Astrocyte (in vitro differentiated cells and primary cell): ENCODE data around the gene SNX6. TPM values are rescaled to one million over a fixed set of nuclear protein-coding genes. Genes with fewer than 3 reads are reported as not detected.

Source experiments
- DNase-seq: peaks from one replicate; pipeline ENCODE4 v3.0.0-alpha.2; 2010; ENCODE audit warnings: low read depth
- FAIRE-seq: peaks from 2 replicates; lab custom pipeline; 2011; peaks lifted over from hg19 to GRCh38; lab: Jason Lieb, UNC
- H2AFZ ChIP-seq: 2 replicates; pipeline ENCODE4 v1.6.0; 2012; ENCODE audit warnings: low read depth, low read length, inconsistent platforms
- H3K27ac ChIP-seq: 2 replicates; pipeline ENCODE4 v1.5.1; 2011; ENCODE audit warnings: low read depth, low read length, inconsistent platforms
- H3K27me3 ChIP-seq: 2 replicates; pipeline ENCODE4 v1.6.0; 2011; ENCODE audit warnings: low read length, inconsistent platforms; ENCODE audit not compliant: insufficient read depth
- H3K36me3 ChIP-seq: 2 replicates; pipeline ENCODE4 v1.5.1; 2011; ENCODE audit warnings: low read length, inconsistent platforms; ENCODE audit not compliant: insufficient read depth
- H3K4me1 ChIP-seq: 2 replicates; pipeline ENCODE4 v1.5.1; 2011; ENCODE audit warnings: low read length, inconsistent platforms; ENCODE audit not compliant: insufficient read depth
- H3K4me2 ChIP-seq: 2 replicates; pipeline ENCODE4 v1.6.0; 2012; ENCODE audit warnings: low read length, inconsistent platforms
- H3K4me3 ChIP-seq: 2 replicates; pipeline ENCODE4 v1.5.1; 2011; ENCODE audit warnings: low read depth, mild to moderate bottlenecking, low read length, inconsistent platforms; ENCODE audit not compliant: insufficient read depth
- H3K79me2 ChIP-seq: 2 replicates; pipeline ENCODE4 v1.6.0; 2012; ENCODE audit warnings: mild to moderate bottlenecking, low read length, inconsistent platforms; ENCODE audit not compliant: insufficient read depth
- H3K9ac ChIP-seq: 2 replicates; pipeline ENCODE4 v1.6.0; 2012; ENCODE audit warnings: mild to moderate bottlenecking, low read length, inconsistent platforms
- H3K9me3 ChIP-seq: 2 replicates; pipeline ENCODE4 v1.5.1; 2012; ENCODE audit warnings: low read depth, mild to moderate bottlenecking, low read length, inconsistent platforms; ENCODE audit not compliant: insufficient read depth
- H4K20me1 ChIP-seq: 2 replicates; pipeline ENCODE4 v1.6.0; 2012; ENCODE audit warnings: low read length, inconsistent platforms; ENCODE audit not compliant: insufficient read depth
- H3K27ac Mint-ChIP-seq: one replicate; pipeline ENCODE4 v1.8.0; 2021; ENCODE audit warnings: mild to moderate bottlenecking, mixed read lengths; ENCODE audit not compliant: unreplicated experiment
- H3K27me3 Mint-ChIP-seq: one replicate; pipeline ENCODE4 v1.8.0; 2021; ENCODE audit warnings: low read depth, mixed read lengths; ENCODE audit not compliant: unreplicated experiment
- H3K36me3 Mint-ChIP-seq: one replicate; pipeline ENCODE4 v1.8.0; 2021; ENCODE audit warnings: low read depth, mixed read lengths; ENCODE audit not compliant: unreplicated experiment
- H3K4me1 Mint-ChIP-seq: one replicate; pipeline ENCODE4 v1.8.0; 2021; ENCODE audit warnings: low read depth, mixed read lengths; ENCODE audit not compliant: unreplicated experiment
- H3K4me3 Mint-ChIP-seq: one replicate; pipeline ENCODE4 v1.8.0; 2021; ENCODE audit warnings: mild to moderate bottlenecking, moderate library complexity, mixed read lengths; ENCODE audit not compliant: unreplicated experiment
- H3K9me3 Mint-ChIP-seq: one replicate; pipeline ENCODE4 v1.8.0; 2021; ENCODE audit warnings: mild to moderate bottlenecking, mixed read lengths; ENCODE audit not compliant: unreplicated experiment
- EZH2 ChIP-seq: IDR thresholded peaks from 2 replicates; pipeline ENCODE4 v1.6.1; 2012; ENCODE audit warnings: mild to moderate bottlenecking, low read length, inconsistent platforms; ENCODE audit not compliant: insufficient read depth
- total RNA-seq: library from RNA; stranded (reverse); gene quantifications from 2 replicates; pipeline ENCODE4 v1.2.1, GENCODE V29; 2021
- TF ChIP-seq, protein P1 (sequence below): IDR thresholded peaks from 2 replicates; pipeline ENCODE4 v1.5.1; 2011; ENCODE audit warnings: low read depth, mild to moderate bottlenecking, inconsistent platforms, low read length, moderate library complexity; ENCODE audit not compliant: insufficient read depth

Gene SNX6
- total RNA-seq, 1 donor from 2014 or later: 111 TPM

DNA sequence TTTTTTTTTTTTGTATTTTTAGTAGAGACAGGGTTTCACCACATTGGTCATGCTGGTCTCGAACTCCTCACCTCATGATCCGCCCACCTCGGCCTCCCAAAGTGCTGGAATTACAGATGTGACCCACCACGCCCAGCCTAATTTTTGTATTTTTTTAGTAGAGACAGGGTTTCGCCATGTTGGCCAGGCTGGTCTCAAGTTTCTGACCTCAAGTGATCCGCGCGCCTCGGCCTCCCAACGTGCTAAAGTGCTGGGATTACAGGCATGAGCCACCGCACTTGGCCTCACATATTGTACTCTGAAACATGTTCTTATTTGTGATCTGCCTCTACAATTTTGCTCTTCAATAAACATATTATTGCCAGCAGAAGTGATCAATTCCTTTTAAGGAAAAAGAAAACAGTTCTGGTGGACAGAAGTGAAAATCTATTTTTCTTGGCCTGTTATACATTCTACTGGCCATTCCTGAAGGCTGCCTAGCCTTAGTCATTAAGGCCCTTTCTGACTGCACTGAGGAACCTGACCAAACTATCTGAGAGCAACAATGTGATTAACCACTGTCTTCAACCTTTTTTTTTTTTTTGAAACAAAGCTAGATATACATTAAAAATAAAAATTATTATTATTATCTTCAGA is 36.1 kb downstream of the SNX6 start:
- H3K4me2 ChIP-seq: peak overlapping the region; percentile 26
- Mint-ChIP-seq H3K4me1 (peaks cover 2% of the 10 kb centered on the region), H3K36me3 (peaks cover 32% of the 10 kb centered on the region), H3K27ac (no peak overlapping the region), H3K27me3 (no peaks in the 10 kb centered on the region), H3K9me3 (no peaks in the 10 kb centered on the region), H3K4me3 (no peak overlapping the region)
- H3K4me3 ChIP-seq: no peak overlapping the region
- H3K4me1 ChIP-seq: peaks cover 10% of the 10 kb centered on the region
- no peak overlapping the region for H2AFZ ChIP-seq
- H3K9me3 ChIP-seq: no peaks in the 10 kb centered on the region
- no peak for FAIRE-seq
- H3K27ac ChIP-seq: peak overlapping the region; percentile 60
- DNase-seq: peak; percentile 85
- no peak overlapping the region for H3K9ac ChIP-seq
- no peaks in the 10 kb centered on the region for H4K20me1 ChIP-seq
- TF ChIP-seq, protein P1, sequence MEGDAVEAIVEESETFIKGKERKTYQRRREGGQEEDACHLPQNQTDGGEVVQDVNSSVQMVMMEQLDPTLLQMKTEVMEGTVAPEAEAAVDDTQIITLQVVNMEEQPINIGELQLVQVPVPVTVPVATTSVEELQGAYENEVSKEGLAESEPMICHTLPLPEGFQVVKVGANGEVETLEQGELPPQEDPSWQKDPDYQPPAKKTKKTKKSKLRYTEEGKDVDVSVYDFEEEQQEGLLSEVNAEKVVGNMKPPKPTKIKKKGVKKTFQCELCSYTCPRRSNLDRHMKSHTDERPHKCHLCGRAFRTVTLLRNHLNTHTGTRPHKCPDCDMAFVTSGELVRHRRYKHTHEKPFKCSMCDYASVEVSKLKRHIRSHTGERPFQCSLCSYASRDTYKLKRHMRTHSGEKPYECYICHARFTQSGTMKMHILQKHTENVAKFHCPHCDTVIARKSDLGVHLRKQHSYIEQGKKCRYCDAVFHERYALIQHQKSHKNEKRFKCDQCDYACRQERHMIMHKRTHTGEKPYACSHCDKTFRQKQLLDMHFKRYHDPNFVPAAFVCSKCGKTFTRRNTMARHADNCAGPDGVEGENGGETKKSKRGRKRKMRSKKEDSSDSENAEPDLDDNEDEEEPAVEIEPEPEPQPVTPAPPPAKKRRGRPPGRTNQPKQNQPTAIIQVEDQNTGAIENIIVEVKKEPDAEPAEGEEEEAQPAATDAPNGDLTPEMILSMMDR: no peak
- TF ChIP-seq EZH2: no peak
- peaks cover 51% of the 10 kb centered on the region for H3K36me3 ChIP-seq
- H3K79me2 ChIP-seq: peaks cover 19% of the 10 kb centered on the region
- H3K27me3 ChIP-seq: no peaks in the 10 kb centered on the region

DNA sequence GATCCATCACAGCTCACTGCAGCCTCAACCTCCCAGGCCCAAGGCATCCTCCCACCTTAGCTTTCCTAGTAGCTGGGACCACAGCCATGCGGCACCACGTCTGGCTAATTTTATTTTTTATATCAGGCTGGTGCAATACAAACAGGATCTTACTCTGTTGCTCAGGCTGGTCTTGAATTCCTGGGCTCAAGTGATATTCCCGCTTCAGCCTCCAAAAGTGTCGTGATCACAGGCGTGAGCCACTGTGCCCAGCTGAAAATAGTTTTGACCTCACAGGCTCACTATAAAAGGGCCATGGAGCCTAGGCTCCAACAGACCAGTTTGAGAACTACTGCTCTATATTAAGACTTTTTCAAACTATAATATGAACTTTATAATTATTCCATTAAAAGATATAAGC is 37.3 kb downstream of the SNX6 start:
- H3K4me2 ChIP-seq: no peak overlapping the region
- H3K9ac ChIP-seq: no peak overlapping the region
- H3K9me3 ChIP-seq: no peaks in the 10 kb centered on the region
- no peak overlapping the region for H3K4me3 Mint-ChIP-seq
- TF ChIP-seq EZH2: no peak
- TF ChIP-seq, protein P1: no peak
- peaks cover 49% of the 10 kb centered on the region for H3K36me3 ChIP-seq
- peaks cover 10% of the 10 kb centered on the region for H3K4me1 ChIP-seq
- H3K79me2 ChIP-seq: peaks cover 16% of the 10 kb centered on the region
- H3K9me3 Mint-ChIP-seq: no peaks in the 10 kb centered on the region
- no peaks in the 10 kb centered on the region for H3K27me3 Mint-ChIP-seq
- H3K27ac Mint-ChIP-seq: no peak overlapping the region
- no peak overlapping the region for H3K4me3 ChIP-seq
- peaks cover 28% of the 10 kb centered on the region for H3K36me3 Mint-ChIP-seq
- no peaks in the 10 kb centered on the region for H4K20me1 ChIP-seq
- no peak for DNase-seq
- H2AFZ ChIP-seq: no peak overlapping the region
- FAIRE-seq: no peak
- H3K27me3 ChIP-seq: no peaks in the 10 kb centered on the region
- H3K4me1 Mint-ChIP-seq: peaks cover 2% of the 10 kb centered on the region
- H3K27ac ChIP-seq: no peak overlapping the region

DNA sequence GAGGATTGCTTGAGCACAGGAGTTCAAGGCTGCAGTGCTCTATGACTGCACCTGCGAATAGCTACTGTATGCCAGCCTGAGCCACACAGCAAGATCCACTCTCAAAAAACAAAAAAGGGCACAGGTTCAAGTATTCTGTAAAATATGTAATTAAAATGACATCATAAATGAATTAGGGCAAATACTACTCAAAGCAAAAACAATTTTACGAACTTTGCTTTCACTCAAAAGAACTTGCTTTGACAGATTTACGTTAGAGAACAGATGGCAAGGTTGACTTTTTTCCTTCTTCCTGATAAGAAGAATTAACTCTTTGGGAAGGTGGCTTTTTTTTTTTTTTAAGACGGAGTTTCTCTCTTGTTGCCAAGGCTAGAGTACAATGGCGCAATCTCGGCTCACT is 46.4 kb downstream of the SNX6 start:
- Histone ChIP-seq H4K20me1 (peaks cover 8% of the 10 kb centered on the region), H3K4me3 (no peak overlapping the region), H3K9ac (no peak overlapping the region), H3K79me2 (peaks cover 4% of the 10 kb centered on the region), H3K36me3 (peaks cover 27% of the 10 kb centered on the region), H3K27ac (no peak overlapping the region), H3K4me1 (no peaks in the 10 kb centered on the region), H2AFZ (no peak overlapping the region), H3K4me2 (no peak overlapping the region), H3K27me3 (no peaks in the 10 kb centered on the region), H3K9me3 (no peaks in the 10 kb centered on the region)
- TF ChIP-seq, protein P1: no peak
- TF ChIP-seq EZH2: no peak
- DNase-seq: no peak
- Mint-ChIP-seq H3K27me3 (no peaks in the 10 kb centered on the region), H3K27ac (no peak overlapping the region), H3K4me1 (no peaks in the 10 kb centered on the region), H3K9me3 (no peaks in the 10 kb centered on the region), H3K4me3 (no peak overlapping the region), H3K36me3 (peaks cover 10% of the 10 kb centered on the region)
- no peak for FAIRE-seq
